RWPE1 (cell line): Measurements from ENCODE around the gene TMPRSS2.

ENCODE experiments used
- CTCF ChIA-PET: fragments of 350-600 bp; sonication (Branson Sonifier 250); formaldehyde crosslinking; extraction: SDS; loops from one replicate; lab custom pipeline; 2021; lab: Yijun Ruan, JAX
- POLR2A ChIA-PET: fragments of 400-600 bp; formaldehyde crosslinking; extraction: SDS; loops from one replicate; lab custom pipeline; 2020; ENCODE audit warnings: antibody characterized with exemption; ENCODE audit not compliant: low non-redundant PET; lab: Yijun Ruan, JAX
- DNase-seq: peaks from one replicate; pipeline ENCODE4 v3.0.0; 2012; ENCODE audit warnings: low spot score
- H3K27ac ChIP-seq: fragments of 450-650 bp; 2 replicates; pipeline ENCODE4 v1.5.1; 2017
- TF ChIP-seq, protein P1 (sequence below): fragments of 450-650 bp; conservative IDR thresholded peaks from 2 replicates; pipeline ENCODE4 v1.5.1; 2017; ENCODE audit warnings: low read depth, mild to moderate bottlenecking

TMPRSS2 gene

DNA sequence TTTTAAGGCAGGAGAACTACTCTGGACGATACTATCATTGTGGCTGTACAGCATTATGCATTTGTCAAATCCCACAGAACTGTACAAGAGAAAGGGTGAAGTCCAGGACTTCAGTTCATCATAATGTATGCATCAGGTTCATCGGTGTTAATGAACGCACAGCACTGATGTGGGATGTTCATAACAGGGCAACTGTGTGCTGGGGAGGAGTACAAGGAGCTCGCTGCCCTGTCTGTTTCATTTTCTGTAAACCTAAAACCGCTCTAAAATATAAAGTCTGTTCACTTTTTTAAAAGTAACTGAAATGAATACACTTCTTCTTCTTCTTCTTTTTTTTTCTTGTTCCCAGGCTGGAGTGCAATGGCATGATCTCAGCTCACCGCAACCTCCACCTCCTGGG lies 25.0 kb downstream of the TMPRSS2 start:
- TF ChIP-seq, protein P1, sequence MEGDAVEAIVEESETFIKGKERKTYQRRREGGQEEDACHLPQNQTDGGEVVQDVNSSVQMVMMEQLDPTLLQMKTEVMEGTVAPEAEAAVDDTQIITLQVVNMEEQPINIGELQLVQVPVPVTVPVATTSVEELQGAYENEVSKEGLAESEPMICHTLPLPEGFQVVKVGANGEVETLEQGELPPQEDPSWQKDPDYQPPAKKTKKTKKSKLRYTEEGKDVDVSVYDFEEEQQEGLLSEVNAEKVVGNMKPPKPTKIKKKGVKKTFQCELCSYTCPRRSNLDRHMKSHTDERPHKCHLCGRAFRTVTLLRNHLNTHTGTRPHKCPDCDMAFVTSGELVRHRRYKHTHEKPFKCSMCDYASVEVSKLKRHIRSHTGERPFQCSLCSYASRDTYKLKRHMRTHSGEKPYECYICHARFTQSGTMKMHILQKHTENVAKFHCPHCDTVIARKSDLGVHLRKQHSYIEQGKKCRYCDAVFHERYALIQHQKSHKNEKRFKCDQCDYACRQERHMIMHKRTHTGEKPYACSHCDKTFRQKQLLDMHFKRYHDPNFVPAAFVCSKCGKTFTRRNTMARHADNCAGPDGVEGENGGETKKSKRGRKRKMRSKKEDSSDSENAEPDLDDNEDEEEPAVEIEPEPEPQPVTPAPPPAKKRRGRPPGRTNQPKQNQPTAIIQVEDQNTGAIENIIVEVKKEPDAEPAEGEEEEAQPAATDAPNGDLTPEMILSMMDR: no peak
- H3K27ac ChIP-seq: no peak overlapping the region
- CTCF ChIA-PET: interaction anchor here (0.6 kb wide), 1 partner anchor 20 kb away, joined by 6 read pairs; no protein-coding TSS in a partner anchor
- no peak for DNase-seq
- POLR2A ChIA-PET: no interaction called here

DNA sequence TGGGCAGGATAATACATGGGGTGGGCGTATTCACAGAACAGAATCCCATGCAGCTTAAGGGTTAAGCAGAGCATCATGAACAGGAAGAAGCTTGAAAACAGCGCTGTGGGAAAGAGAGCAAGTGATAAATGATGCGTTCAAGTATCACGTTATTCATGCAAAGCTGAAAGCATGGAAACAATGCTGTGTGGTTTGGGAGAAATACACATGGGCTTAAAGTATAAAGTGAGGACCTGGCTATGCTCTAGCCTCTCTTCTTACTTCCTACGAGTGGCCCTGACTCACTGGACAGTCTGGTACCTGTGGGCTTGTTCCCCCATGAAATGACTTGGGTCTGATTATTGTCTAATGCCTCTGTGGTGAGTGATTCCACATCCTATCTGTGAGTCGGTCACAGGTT lies 25.7 kb downstream of the TMPRSS2 start:
- TF ChIP-seq, protein P1: no peak
- DNase-seq: no peak
- no peak overlapping the region for H3K27ac ChIP-seq
- CTCF ChIA-PET: no interaction called here
- POLR2A ChIA-PET: no interaction called here

DNA sequence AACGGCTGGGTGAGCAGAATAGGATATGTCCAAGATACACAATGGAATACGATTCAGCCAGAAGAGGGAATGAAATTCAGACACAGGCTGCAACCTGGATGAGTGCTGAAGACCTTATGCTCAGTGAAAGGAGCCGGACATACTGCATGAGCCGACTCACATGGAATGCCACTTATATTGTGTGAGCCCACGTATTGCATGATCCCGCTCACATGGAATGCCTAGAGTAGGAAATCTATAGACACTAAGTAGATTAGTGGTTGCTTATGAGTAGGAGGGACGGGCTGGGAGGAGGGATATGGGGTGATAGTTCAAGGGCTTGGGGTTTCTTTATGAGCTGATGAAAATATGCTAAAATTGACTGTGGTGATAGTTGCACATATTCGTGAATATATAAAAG lies 26.8 kb downstream of the TMPRSS2 start:
- TF ChIP-seq, protein P1: no peak
- POLR2A ChIA-PET: no interaction called here
- no peak overlapping the region for H3K27ac ChIP-seq
- CTCF ChIA-PET: no interaction called here
- no peak for DNase-seq

DNA sequence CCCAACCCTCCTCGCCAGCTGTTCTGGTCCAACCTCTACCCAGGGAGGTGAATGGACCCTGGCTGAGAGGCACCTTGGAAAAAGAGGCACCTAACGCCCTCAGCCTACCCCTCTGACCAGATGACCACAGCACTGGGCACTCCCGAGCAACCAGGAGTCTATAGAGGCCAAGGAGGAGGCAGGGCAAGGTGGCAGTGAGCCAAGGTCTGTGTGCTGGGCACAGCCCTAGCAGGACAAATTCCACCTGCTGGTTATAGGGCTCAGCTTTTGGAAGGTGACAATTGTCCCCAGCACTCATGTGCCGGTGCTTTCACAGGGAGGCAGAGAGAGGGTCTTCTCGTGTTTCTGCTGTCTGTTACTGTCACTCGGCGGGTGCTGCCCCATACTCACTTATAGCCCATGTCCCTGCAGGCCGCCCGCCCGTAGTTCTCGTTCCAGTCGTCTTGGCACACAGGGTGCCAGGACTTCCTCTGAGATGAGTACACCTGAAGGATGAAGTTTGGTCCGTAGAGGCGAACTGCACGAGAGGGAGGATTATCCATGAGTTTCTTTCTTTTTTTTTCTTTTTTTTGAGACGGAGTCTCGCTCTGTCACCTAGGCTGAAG lies 27.8 kb downstream of the TMPRSS2 start:
- TF ChIP-seq, protein P1: no peak
- ChIA-PET CTCF (no interaction called here), POLR2A (no interaction called here)
- H3K27ac ChIP-seq: no peak overlapping the region
- no peak for DNase-seq

DNA sequence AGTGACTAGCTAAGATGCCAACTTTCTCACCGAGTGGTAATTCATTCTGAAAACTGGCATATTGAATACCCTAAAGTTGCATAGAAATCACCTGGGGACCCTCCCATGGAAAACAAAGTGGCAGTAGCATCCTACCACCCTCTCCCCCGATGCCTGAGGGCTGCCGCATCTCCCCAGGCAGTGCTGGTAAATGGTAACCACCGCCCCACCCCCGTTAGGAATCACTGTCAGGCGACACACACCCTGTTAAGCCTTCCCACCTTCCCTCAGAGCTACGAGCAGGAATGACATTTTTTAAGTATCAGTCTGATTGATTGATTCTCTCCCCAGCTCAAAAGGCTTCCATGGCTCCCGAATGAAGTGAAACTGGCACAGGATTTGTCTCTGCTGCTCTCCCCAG lies 28.3 kb downstream of the TMPRSS2 start:
- no peak for DNase-seq
- ChIA-PET CTCF (no interaction called here), POLR2A (no interaction called here)
- TF ChIP-seq, protein P1: no peak
- no peak overlapping the region for H3K27ac ChIP-seq

DNA sequence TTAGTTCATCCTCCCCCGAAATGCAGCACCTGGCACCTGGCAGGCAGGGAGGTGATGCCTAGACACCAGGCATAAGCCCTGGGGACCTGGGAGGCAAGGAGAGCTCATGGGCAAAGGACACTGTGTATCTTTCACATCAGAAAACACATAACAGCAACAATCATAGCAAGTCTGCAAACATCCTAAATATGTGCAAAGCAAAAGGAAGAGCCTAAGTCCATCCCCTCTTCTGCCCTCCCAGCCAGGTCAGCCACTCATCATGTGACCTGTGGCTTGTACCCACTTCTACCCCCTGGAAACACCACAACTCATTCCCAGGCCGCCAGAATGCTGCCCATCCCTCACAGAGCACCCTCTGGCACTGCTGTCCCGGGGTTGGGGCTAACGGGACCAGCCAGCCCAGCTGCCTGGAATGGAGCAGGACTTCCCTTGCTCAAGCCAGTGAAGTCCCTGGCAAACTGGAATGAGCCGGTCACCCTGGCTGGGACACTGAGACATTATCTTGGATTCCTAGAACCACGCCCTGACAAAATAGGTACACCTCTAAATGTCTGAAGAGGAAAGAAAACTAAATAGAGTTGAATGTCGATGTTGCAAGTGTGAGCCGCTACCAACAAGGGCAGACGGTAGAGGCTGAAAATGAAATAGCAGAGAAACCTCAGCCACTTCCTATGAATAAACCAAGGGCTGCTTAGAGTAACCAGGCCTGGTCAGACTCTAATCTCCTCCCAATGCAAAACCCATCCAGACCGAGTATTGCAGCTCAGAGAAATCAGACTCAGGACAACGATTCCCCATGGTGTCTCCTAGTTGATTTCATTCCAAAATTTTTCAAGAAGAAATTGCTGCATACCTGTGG lies 29.4 kb downstream of the TMPRSS2 start:
- TF ChIP-seq, protein P1: no peak
- no peak overlapping the region for H3K27ac ChIP-seq
- DNase-seq: no peak
- CTCF ChIA-PET: no interaction called here
- POLR2A ChIA-PET: no interaction called here
